Sigmoid colon (tissue), 7 donors: Measurements from ENCODE around the gene OLFM4. TPM values are rescaled to one million over a fixed set of nuclear protein-coding genes. Genes with fewer than 3 reads are reported as not detected.

Source experiments
- DNase-seq: peaks from one replicate; pipeline ENCODE4 v3.0.0-alpha.2; 2019
- H3K27ac ChIP-seq, 4 donors: fragments of 200-600 bp; sonication (generic); one replicate each; pipeline ENCODE4 v1.5.1; 2016 to 2019; ENCODE audit warnings: mild to moderate bottlenecking in 1 of 4
- H3K27me3 ChIP-seq, 3 donors: fragments of 200-600 bp; sonication (generic); one replicate each; pipeline ENCODE4 v1.5.1; 2019; ENCODE audit warnings: mild to moderate bottlenecking in 1 of 3
- H3K36me3 ChIP-seq, 4 donors: fragments of 200-600 bp; sonication (generic); one replicate each; pipeline ENCODE4 v1.5.1; 2016 to 2019
- H3K4me1 ChIP-seq, 4 donors: fragments of 200-600 bp; sonication (generic); one replicate each; pipeline ENCODE4 v1.5.1; 2017 to 2019
- H3K4me3 ChIP-seq, 4 donors: fragments of 200-600 bp; sonication (generic); one replicate each; pipeline ENCODE4 v1.5.1; 2017 to 2019; ENCODE audit warnings: mild to moderate bottlenecking in 2 of 4, moderate library complexity in 1 of 4
- H3K9me3 ChIP-seq, 4 donors: fragments of 200-600 bp in 3 of 4; sonication (generic) in 3 of 4; one replicate each; pipeline versions ENCODE4 v1.5.1 to v1.6.1; 2013 to 2019
- EP300 ChIP-seq, 4 donors: sonication (generic); formaldehyde crosslinking; IDR thresholded peaks; one replicate each; pipeline ENCODE4 v1.6.1; 2017; ENCODE audit warnings: antibody characterized with exemption in 4 of 4
- POLR2A ChIP-seq, 2 donors: fragments of 450-650 bp; IDR thresholded peaks; one replicate each; pipeline ENCODE4 v1.6.1; 2016; ENCODE audit warnings: antibody characterized with exemption in 2 of 2, mild to moderate bottlenecking in 2 of 2, moderate library complexity in 2 of 2
- POLR2AphosphoS5 ChIP-seq, 4 donors: sonication (generic); formaldehyde crosslinking; IDR thresholded peaks; one replicate each; pipeline ENCODE4 v1.6.1; 2017; ENCODE audit warnings: antibody characterized with exemption in 4 of 4
- WGBS, 2 donors: extraction: QIAGEN DNeasy Blood & Tissue Kit; methylation state at CpG; one replicate each; pipeline ENCODE4 v1.1.7; 2013; 5-methylcytosine and 5-hydroxymethylcytosine counted together
- intact Hi-C: fragments of 100-400 bp; cut with DNase I; formaldehyde crosslinking; loops from one replicate; pipeline ENCODE4 v1.15.1; 2023
- polyA plus RNA-seq, 3 donors: library from polyadenylated mRNA; stranded (reverse); fragments of 200-250 nt; gene quantifications; one replicate each; pipeline ENCODE4 v1.2.3, GENCODE V29; 2013
- total RNA-seq, 4 donors: library from RNA; depleted of rRNA; stranded (reverse); fragments of >200 nt; gene quantifications; one replicate each; pipeline ENCODE4 v1.1.0, GENCODE V29; 2016
- TF ChIP-seq, protein P1 (sequence below), 4 experiments: fragments of 450-650 bp in 3 of 4; fragments of 200-600 bp in 1 of 4; IDR thresholded peaks; one replicate each; pipeline ENCODE4 v1.5.1; 2016 to 2019; ENCODE audit warnings: antibody characterized with exemption in 4 of 4, mild to moderate bottlenecking in 3 of 4, moderate library complexity in 2 of 4
- donor health status: healthy with polysubstance abuse.
- donor health status: Bipolar disorder and iron deficiency.
- donor health status: healthy.

OLFM4 gene
- total and polyA plus RNA-seq, 7 donors, result 0.16 to 780 (median 5.7) TPM; not detected in 1

GRCh38 chr13:53098455-53098854 lies 69.8 kb downstream of the OLFM4 start:
- DNase-seq, result no peak
- H3K4me1 ChIP-seq, result no peaks in the 10 kb centered on the region
- no peaks in the 10 kb centered on the region for H3K27me3 ChIP-seq
- TF ChIP-seq POLR2AphosphoS5 (IDR thresholded peaks at IDR 0.05), result no peak
- TF ChIP-seq EP300 (IDR thresholded peaks at IDR 0.05), result no peak
- TF ChIP-seq POLR2A (IDR thresholded peaks at IDR 0.05), result no peak
- TF ChIP-seq, protein P1, sequence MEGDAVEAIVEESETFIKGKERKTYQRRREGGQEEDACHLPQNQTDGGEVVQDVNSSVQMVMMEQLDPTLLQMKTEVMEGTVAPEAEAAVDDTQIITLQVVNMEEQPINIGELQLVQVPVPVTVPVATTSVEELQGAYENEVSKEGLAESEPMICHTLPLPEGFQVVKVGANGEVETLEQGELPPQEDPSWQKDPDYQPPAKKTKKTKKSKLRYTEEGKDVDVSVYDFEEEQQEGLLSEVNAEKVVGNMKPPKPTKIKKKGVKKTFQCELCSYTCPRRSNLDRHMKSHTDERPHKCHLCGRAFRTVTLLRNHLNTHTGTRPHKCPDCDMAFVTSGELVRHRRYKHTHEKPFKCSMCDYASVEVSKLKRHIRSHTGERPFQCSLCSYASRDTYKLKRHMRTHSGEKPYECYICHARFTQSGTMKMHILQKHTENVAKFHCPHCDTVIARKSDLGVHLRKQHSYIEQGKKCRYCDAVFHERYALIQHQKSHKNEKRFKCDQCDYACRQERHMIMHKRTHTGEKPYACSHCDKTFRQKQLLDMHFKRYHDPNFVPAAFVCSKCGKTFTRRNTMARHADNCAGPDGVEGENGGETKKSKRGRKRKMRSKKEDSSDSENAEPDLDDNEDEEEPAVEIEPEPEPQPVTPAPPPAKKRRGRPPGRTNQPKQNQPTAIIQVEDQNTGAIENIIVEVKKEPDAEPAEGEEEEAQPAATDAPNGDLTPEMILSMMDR (IDR thresholded peaks at IDR 0.05), result no peak
- no peaks in the 10 kb centered on the region for H3K9me3 ChIP-seq
- H3K27ac ChIP-seq, result no peak overlapping the region
- H3K4me3 ChIP-seq, result no peak overlapping the region
- H3K36me3 ChIP-seq, result no peaks in the 10 kb centered on the region
- intact Hi-C loops, result no loop called here

- Histone ChIP-seq H3K4me1 (no peaks in the 10 kb centered on the region), H3K36me3 (no peaks in the 10 kb centered on the region), H3K27ac (no peak overlapping the region), H3K27me3 (no peaks in the 10 kb centered on the region), H3K9me3 (no peaks in the 10 kb centered on the region), H3K4me3 (no peak overlapping the region)
- TF ChIP-seq, protein P1 (IDR thresholded peaks at IDR 0.05), result no peak
- TF ChIP-seq POLR2AphosphoS5 (IDR thresholded peaks at IDR 0.05), result no peak
- no peak for TF ChIP-seq POLR2A (IDR thresholded peaks at IDR 0.05)
- TF ChIP-seq EP300 (IDR thresholded peaks at IDR 0.05), result no peak
- intact Hi-C loops, result no loop called here
- 82 to 90% methylated on average over 1 of the region's 1 CpG for WGBS, 2 donors
- DNase-seq, result no peak
Measured at GRCh38 chr13:53100394-53101063, 71.9 kb downstream of the OLFM4 start.

Other genes starting within 250 kb of the OLFM4 start
- gene PCDH8, start 180.2 kb upstream of the OLFM4 start, total RNA-seq, result under 1 TPM in 3 of 4 donors, not detected in 1; under 0.01 to 0.81 (median 0.16) TPM
- under 1 TPM in 1 of 3 donors, not detected in 2; 0.36 TPM for gene PCDH8, start 180.2 kb upstream of the OLFM4 start, polyA plus RNA-seq